Measurements from ENCODE around the gene YBX1. TPM values are rescaled to one million over a fixed set of nuclear protein-coding genes. Genes with fewer than 3 reads are reported as not detected.
"Not testable (repeated sequence)": the region's sequence is repeated elsewhere in the genome, so short reads cannot be mapped to it uniquely, and the experiment has no call there.

The YBX1 gene
- total RNA-seq, 1 donor from 2014 or later: 582 TPM

- no peak for TF ChIP-seq CTCF (IDR thresholded peaks at IDR 0.05)
- DNase-seq (ENCODE audit: low spot score): no peak
- Mint-ChIP-seq H3K9me3 (ENCODE audit: low read depth) (no peaks in the 10 kb centered on the region), H3K36me3 (ENCODE audit: low read depth) (peaks cover 59% of the 10 kb centered on the region), H3K27ac (ENCODE audit: unreplicated experiment) (no peak overlapping the region), H3K4me1 (ENCODE audit: low read depth) (peaks cover 10% of the 10 kb centered on the region), H3K27me3 (ENCODE audit: low read depth) (no peaks in the 10 kb centered on the region), H3K4me3 (ENCODE audit: unreplicated experiment) (no peak overlapping the region)
Measured at GRCh38 chr1:42750041-42750440, 67.8 kb downstream of the YBX1 start.

- not testable (repeated sequence) for DNase-seq (ENCODE audit: low spot score); H3K9me3 Mint-ChIP-seq (ENCODE audit: low read depth); H3K4me1 Mint-ChIP-seq (ENCODE audit: low read depth); H3K27ac Mint-ChIP-seq (ENCODE audit: unreplicated experiment); H3K4me3 Mint-ChIP-seq (ENCODE audit: unreplicated experiment); H3K27me3 Mint-ChIP-seq (ENCODE audit: low read depth)
- peaks cover 63% of the 10 kb centered on the region for H3K36me3 Mint-ChIP-seq (ENCODE audit: low read depth)
Measured at GRCh38 chr1:42751511-42752070, 69.4 kb downstream of the YBX1 start.

GRCh38 chr1:42752284-42752683 lies 70.1 kb downstream of the YBX1 start:
- DNase-seq (ENCODE audit: low spot score): no peak
- no peak for TF ChIP-seq CTCF (IDR thresholded peaks at IDR 0.05)
- no peak overlapping the region for H3K4me3 Mint-ChIP-seq (ENCODE audit: unreplicated experiment)
- H3K9me3 Mint-ChIP-seq (ENCODE audit: low read depth): no peaks in the 10 kb centered on the region
- H3K36me3 Mint-ChIP-seq (ENCODE audit: low read depth): peaks cover 64% of the 10 kb centered on the region
- no peak overlapping the region for H3K27ac Mint-ChIP-seq (ENCODE audit: unreplicated experiment)
- H3K4me1 Mint-ChIP-seq (ENCODE audit: low read depth): peaks cover 14% of the 10 kb centered on the region
- no peaks in the 10 kb centered on the region for H3K27me3 Mint-ChIP-seq (ENCODE audit: low read depth)

GRCh38 chr1:42753070-42753469 lies 70.9 kb downstream of the YBX1 start:
- TF ChIP-seq CTCF (IDR thresholded peaks at IDR 0.05): no peak
- H3K9me3 Mint-ChIP-seq (ENCODE audit: low read depth): no peaks in the 10 kb centered on the region
- DNase-seq (ENCODE audit: low spot score): no peak
- H3K36me3 Mint-ChIP-seq (ENCODE audit: low read depth): peaks cover 65% of the 10 kb centered on the region
- H3K27me3 Mint-ChIP-seq (ENCODE audit: low read depth): no peaks in the 10 kb centered on the region
- H3K4me3 Mint-ChIP-seq (ENCODE audit: unreplicated experiment): no peak overlapping the region
- H3K4me1 Mint-ChIP-seq (ENCODE audit: low read depth): peaks cover 14% of the 10 kb centered on the region
- no peak overlapping the region for H3K27ac Mint-ChIP-seq (ENCODE audit: unreplicated experiment)

Other genes with a start within 250 kb of the YBX1 start
- 0.30 to 0.56 TPM in 2 of 3 replicates, not detected in the other for gene ZMYND12, start 226.4 kb upstream of the YBX1 start, total RNA-seq
- gene PPCS, start 225.9 kb upstream of the YBX1 start, total RNA-seq: 38.0 to 42.0 TPM (median 41.1 TPM) in 3 replicates
- gene CCDC30, start 219.1 kb upstream of the YBX1 start, total RNA-seq: 1.3 to 3.2 TPM (median 2.8 TPM) in 3 replicates
- gene PPIH, start 24.0 kb upstream of the YBX1 start, total RNA-seq: 22.6 to 35.3 TPM (median 24.3 TPM) in 3 replicates
- not detected in 3 replicates for gene CLDN19, start 57.8 kb downstream of the YBX1 start, total RNA-seq
- gene P3H1, start 84.6 kb downstream of the YBX1 start, total RNA-seq: 256 to 288 TPM (median 278 TPM) in 3 replicates
- 6.7 to 6.9 TPM (median 6.7 TPM) in 3 replicates for gene C1orf50, start 84.8 kb downstream of the YBX1 start, total RNA-seq
- 0.20 to 0.70 TPM (median 0.23 TPM) in 3 replicates for gene TMEM269, start 102.6 kb downstream of the YBX1 start, total RNA-seq
- gene ERMAP, start 134.7 kb downstream of the YBX1 start, total RNA-seq: 13.1 to 15.7 TPM (median 13.7 TPM) in 3 replicates
- gene SVBP, start 135.0 kb downstream of the YBX1 start, total RNA-seq: 17.4 to 24.0 TPM (median 21.0 TPM) in 3 replicates
- gene ZNF691, start 164.2 kb downstream of the YBX1 start, total RNA-seq: 5.5 to 7.6 TPM (median 7.4 TPM) in 3 replicates